Transverse colon (tissue), 3 donors: ENCODE results near the gene B4GALNT3.

Source experiments
- CTCF ChIP-seq, 5 experiments: fragments of 200-600 bp in 3 of 5; fragments of 450-650 bp in 2 of 5; sonication (generic) in 3 of 5; IDR thresholded peaks; 1 replicate in 2 of 5; 2 replicates in 3 of 5; pipeline ENCODE4 v1.5.1; 2016 to 2017; ENCODE audit warnings: antibody characterized with exemption in 5 of 5, inconsistent platforms in 3 of 5, mild to moderate bottlenecking in 2 of 5, moderate library complexity in 1 of 5
- EP300 ChIP-seq: sonication (generic); formaldehyde crosslinking; IDR thresholded peaks from one replicate; pipeline ENCODE4 v1.6.1; 2017; ENCODE audit warnings: antibody characterized with exemption, low read depth
- POLR2A ChIP-seq: fragments of 450-650 bp; IDR thresholded peaks from one replicate; pipeline ENCODE4 v1.6.1; 2016; ENCODE audit warnings: antibody characterized with exemption, mild to moderate bottlenecking, moderate library complexity

GRCh38 chr12:581746-582145, 122.0 kb downstream of the B4GALNT3 start:
- TF ChIP-seq CTCF (IDR thresholded peaks at IDR 0.05) (no peak), EP300 (no peak), POLR2A (no peak)
